GM12872 (cell line): ENCODE measurements around the gene MICAL2.

ENCODE experiments used
- TF ChIP-seq, protein P1 (sequence below): IDR thresholded peaks from 3 replicates; pipeline ENCODE4 v1.5.1; 2011; ENCODE audit warnings: low read depth, mild to moderate bottlenecking, low read length, moderate library complexity; ENCODE audit not compliant: insufficient read depth

MICAL2 gene

GRCh38 chr11:12303421-12304149 lies 193.2 kb downstream of the MICAL2 start:
- TF ChIP-seq, protein P1, sequence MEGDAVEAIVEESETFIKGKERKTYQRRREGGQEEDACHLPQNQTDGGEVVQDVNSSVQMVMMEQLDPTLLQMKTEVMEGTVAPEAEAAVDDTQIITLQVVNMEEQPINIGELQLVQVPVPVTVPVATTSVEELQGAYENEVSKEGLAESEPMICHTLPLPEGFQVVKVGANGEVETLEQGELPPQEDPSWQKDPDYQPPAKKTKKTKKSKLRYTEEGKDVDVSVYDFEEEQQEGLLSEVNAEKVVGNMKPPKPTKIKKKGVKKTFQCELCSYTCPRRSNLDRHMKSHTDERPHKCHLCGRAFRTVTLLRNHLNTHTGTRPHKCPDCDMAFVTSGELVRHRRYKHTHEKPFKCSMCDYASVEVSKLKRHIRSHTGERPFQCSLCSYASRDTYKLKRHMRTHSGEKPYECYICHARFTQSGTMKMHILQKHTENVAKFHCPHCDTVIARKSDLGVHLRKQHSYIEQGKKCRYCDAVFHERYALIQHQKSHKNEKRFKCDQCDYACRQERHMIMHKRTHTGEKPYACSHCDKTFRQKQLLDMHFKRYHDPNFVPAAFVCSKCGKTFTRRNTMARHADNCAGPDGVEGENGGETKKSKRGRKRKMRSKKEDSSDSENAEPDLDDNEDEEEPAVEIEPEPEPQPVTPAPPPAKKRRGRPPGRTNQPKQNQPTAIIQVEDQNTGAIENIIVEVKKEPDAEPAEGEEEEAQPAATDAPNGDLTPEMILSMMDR: no peak

DNA sequence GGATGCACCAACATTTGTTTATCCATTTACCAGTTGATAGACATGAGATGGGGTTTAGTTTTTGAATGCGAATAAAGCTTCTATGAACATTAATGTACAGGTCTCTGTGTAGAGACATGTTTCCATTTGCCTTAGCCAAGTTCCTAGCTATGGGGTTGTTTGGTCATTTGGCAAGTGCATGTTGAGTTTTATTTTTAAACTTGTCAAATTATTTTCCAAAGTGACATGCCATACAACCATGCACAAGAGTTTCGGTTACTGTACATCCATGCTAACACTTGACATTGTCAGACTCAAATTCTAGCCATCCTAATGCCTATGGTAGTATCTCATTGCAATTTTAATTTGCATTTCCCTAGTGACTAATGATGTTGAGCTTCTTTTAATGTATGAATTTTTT lies 196.4 kb downstream of the MICAL2 start:
- TF ChIP-seq, protein P1: no peak

DNA sequence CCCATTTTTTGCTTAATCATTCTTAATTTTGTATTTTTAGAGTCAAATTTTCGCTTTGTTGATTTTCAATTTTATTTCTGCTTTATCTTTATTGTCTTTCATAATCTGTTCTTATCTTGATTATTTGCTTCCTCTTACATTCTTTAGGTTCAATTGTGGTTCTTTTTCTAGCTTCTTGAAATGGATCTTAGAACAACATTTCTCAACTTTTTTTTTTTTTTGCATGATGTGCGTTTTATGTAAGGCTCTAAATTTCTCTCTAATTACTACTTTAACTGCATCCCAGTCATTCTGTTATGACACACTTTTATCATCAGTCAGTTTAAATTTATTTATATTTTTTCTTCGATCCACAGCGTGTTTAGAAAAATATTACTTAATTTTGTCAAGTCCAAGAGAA lies 201.7 kb downstream of the MICAL2 start:
- TF ChIP-seq, protein P1: no peak
